Medulla oblongata (tissue), 1 donor: ENCODE results near the gene MFAP4.

Experiments used
- DNase-seq: peaks from one replicate; pipeline ENCODE4 v3.0.0-alpha.2; 2015; ENCODE audit errors: extremely low spot score

MFAP4 gene

GRCh38 chr17:19333736-19334290, 53.2 kb downstream of the MFAP4 start:
- no peak for DNase-seq
